OCI-LY1 (cell line): ENCODE measurements around the gene SNTG2.

Source experiments
- H2AFZ ChIP-seq: fragments of 200-600 bp; sonication (generic), shearing (Covaris generic); 2 replicates; pipeline ENCODE4 v1.6.0; 2014; ENCODE audit warnings: antibody characterized with exemption, mild to moderate bottlenecking, low read length
- H3F3A ChIP-seq: fragments of 200-600 bp; sonication (generic), shearing (Covaris generic); 2 replicates; pipeline ENCODE4 v1.6.0; 2014; ENCODE audit warnings: mild to moderate bottlenecking, antibody characterized with exemption, low read length, moderate library complexity; ENCODE audit not compliant: insufficient read depth
- H3K27ac ChIP-seq: fragments of 200-600 bp; sonication (generic); 2 replicates; pipeline ENCODE4 v1.5.1; 2014; ENCODE audit warnings: low read length, mixed run types, mild to moderate bottlenecking, low read depth; ENCODE audit not compliant: poor library complexity, severe bottlenecking
- H3K27me3 ChIP-seq: fragments of 200-600 bp; sonication (generic); 2 replicates; pipeline ENCODE4 v1.6.0; 2014; ENCODE audit warnings: antibody characterized with exemption, mild to moderate bottlenecking, low read length, moderate library complexity; ENCODE audit not compliant: insufficient read depth
- H3K36me3 ChIP-seq: fragments of 200-600 bp; sonication (generic); 2 replicates; pipeline ENCODE4 v1.6.1; 2014; ENCODE audit warnings: mild to moderate bottlenecking, antibody characterized with exemption, low read length, moderate library complexity, mixed read lengths; ENCODE audit not compliant: insufficient read depth
- H3K4me1 ChIP-seq: fragments of 200-600 bp; sonication (generic); 2 replicates; pipeline ENCODE4 v1.5.1; 2014; ENCODE audit warnings: mild to moderate bottlenecking, low read length, moderate library complexity; ENCODE audit not compliant: insufficient read depth, severe bottlenecking
- H3K4me2 ChIP-seq: fragments of 200-600 bp; sonication (generic), shearing (Covaris generic); 2 replicates; pipeline ENCODE4 v1.6.1; 2014; ENCODE audit warnings: low read length
- H3K4me3 ChIP-seq: fragments of 200-600 bp; sonication (generic); 2 replicates; pipeline ENCODE4 v1.5.1; 2014; ENCODE audit warnings: low read length, low read depth, mild to moderate bottlenecking, mixed read lengths; ENCODE audit not compliant: poor library complexity, severe bottlenecking
- H3K79me2 ChIP-seq: fragments of 200-600 bp; shearing (Covaris generic); 2 replicates; pipeline ENCODE4 v1.6.1; 2016; ENCODE audit warnings: mixed run types, low read length, mixed read lengths; ENCODE audit not compliant: insufficient read depth
- H3K9ac ChIP-seq: fragments of 200-600 bp; sonication (generic), shearing (Covaris generic); 2 replicates; pipeline ENCODE4 v1.6.1; 2014; ENCODE audit warnings: mild to moderate bottlenecking, low read length, mixed read lengths
- H3K9me2 ChIP-seq: fragments of 200-600 bp; sonication (generic), shearing (Covaris generic); 2 replicates; pipeline ENCODE4 v1.6.1; 2014; ENCODE audit warnings: low read depth, mild to moderate bottlenecking, low read length, mixed read lengths
- H3K9me3 ChIP-seq: fragments of 200-600 bp; shearing (Covaris generic); 2 replicates; pipeline ENCODE4 v1.6.1; 2014; ENCODE audit warnings: low read length, mixed read lengths
- H4K20me1 ChIP-seq: fragments of 200-600 bp; sonication (generic), shearing (Covaris generic); 2 replicates; pipeline ENCODE4 v1.6.0; 2016; ENCODE audit warnings: mild to moderate bottlenecking, low read length; ENCODE audit not compliant: insufficient read depth
- EZH2 ChIP-seq: fragments of 200-600 bp; sonication (generic), shearing (Covaris generic); IDR thresholded peaks from 2 replicates; pipeline ENCODE4 v1.8.0; 2017; ENCODE audit warnings: borderline replicate concordance, mixed run types, mild to moderate bottlenecking, antibody characterized with exemption, low read length, moderate library complexity, mixed read lengths
- TF ChIP-seq, protein P1 (sequence below): fragments of 200-600 bp; sonication (generic), shearing (Covaris generic); IDR thresholded peaks from 2 replicates; pipeline ENCODE4 v1.5.1; 2017; ENCODE audit warnings: mild to moderate bottlenecking, antibody characterized with exemption, low read length, moderate library complexity, mixed read lengths

The SNTG2 gene

DNA sequence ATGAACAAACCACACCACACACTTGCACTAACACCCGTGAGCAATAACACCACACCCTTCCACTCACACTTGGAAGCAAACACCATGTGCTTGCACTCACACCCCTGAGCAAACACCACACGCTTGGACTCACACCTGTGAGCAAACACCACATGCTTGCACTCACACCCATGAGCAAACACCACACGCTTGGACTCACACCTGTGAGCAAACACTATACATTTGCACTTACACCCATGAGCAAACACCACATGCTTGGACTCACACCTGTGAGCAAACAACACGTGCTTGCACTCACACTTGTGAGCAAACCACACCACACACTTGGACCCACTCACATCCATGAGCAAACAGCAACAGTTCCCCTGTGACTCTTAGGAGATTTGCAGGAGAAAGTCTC lies 24.4 kb downstream of the SNTG2 start:
- Histone ChIP-seq H3K9ac (no peak overlapping the region), H3F3A (no peaks in the 10 kb centered on the region), H3K36me3 (no peaks in the 10 kb centered on the region), H4K20me1 (no peaks in the 10 kb centered on the region), H3K9me2 (no peaks in the 10 kb centered on the region), H3K4me3 (no peak overlapping the region), H3K27me3 (no peaks in the 10 kb centered on the region), H3K4me2 (no peak overlapping the region), H3K4me1 (no peaks in the 10 kb centered on the region), H3K9me3 (no peaks in the 10 kb centered on the region), H3K79me2 (no peaks in the 10 kb centered on the region), H3K27ac (no peak overlapping the region), H2AFZ (no peak overlapping the region)
- no peak for TF ChIP-seq EZH2
- TF ChIP-seq, protein P1, sequence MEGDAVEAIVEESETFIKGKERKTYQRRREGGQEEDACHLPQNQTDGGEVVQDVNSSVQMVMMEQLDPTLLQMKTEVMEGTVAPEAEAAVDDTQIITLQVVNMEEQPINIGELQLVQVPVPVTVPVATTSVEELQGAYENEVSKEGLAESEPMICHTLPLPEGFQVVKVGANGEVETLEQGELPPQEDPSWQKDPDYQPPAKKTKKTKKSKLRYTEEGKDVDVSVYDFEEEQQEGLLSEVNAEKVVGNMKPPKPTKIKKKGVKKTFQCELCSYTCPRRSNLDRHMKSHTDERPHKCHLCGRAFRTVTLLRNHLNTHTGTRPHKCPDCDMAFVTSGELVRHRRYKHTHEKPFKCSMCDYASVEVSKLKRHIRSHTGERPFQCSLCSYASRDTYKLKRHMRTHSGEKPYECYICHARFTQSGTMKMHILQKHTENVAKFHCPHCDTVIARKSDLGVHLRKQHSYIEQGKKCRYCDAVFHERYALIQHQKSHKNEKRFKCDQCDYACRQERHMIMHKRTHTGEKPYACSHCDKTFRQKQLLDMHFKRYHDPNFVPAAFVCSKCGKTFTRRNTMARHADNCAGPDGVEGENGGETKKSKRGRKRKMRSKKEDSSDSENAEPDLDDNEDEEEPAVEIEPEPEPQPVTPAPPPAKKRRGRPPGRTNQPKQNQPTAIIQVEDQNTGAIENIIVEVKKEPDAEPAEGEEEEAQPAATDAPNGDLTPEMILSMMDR = no peak

DNA sequence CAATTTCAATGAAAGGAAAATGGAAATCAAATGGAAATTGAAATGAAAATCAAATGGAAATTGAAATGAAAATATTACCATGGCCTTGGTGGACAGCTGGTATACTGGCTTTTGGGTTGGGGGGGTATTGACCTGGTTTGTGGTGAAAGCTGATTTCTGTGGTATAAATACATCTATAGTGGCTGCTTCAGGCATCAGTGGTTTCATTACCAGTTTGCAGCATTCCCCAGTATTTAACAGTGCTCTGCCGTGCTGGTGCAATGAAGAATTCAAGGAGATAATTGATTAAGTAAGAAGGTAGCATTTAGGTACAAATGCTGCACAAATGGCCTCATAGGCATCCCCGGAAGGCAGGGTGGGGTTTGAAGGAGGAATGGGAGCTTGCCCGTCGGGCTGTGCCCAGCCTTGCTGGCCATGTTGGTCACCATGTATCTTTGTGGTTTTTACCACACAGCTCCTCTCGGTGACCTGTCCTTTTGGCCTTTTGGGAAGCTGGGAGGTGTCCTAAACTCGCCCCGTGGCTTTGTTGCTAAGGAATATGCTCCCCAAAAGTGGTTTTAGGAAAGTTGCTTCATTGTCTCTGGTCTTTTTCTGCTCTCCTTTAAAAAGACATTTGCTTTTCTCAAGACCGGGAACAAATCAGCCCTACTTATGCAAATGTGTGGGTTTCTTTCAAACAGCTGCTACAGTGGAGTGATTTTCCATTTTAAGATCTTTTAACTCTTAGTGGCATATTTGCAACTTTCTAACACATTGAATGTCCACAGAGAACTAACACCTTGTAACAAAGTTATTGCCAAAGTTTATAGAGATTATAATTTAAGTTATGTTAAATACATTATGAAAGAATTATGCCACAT lies 28.6 kb downstream of the SNTG2 start:
- TF ChIP-seq, protein P1 = no peak
- no peak for TF ChIP-seq EZH2
- no peaks in the 10 kb centered on the region for H3K9me3 ChIP-seq
- no peaks in the 10 kb centered on the region for H3F3A ChIP-seq
- H3K4me1 ChIP-seq = no peaks in the 10 kb centered on the region
- H3K27me3 ChIP-seq = 0 out of 2 replicates have a peak, but pooled peaks cover 3% of the 10 kb centered on the region
- H3K4me2 ChIP-seq = no peak overlapping the region
- H3K36me3 ChIP-seq = no peaks in the 10 kb centered on the region
- H3K9ac ChIP-seq = no peak overlapping the region
- no peak overlapping the region for H2AFZ ChIP-seq
- no peaks in the 10 kb centered on the region for H3K79me2 ChIP-seq
- H3K27ac ChIP-seq = no peak overlapping the region
- H4K20me1 ChIP-seq = no peaks in the 10 kb centered on the region
- no peaks in the 10 kb centered on the region for H3K9me2 ChIP-seq
- H3K4me3 ChIP-seq = no peak overlapping the region

DNA sequence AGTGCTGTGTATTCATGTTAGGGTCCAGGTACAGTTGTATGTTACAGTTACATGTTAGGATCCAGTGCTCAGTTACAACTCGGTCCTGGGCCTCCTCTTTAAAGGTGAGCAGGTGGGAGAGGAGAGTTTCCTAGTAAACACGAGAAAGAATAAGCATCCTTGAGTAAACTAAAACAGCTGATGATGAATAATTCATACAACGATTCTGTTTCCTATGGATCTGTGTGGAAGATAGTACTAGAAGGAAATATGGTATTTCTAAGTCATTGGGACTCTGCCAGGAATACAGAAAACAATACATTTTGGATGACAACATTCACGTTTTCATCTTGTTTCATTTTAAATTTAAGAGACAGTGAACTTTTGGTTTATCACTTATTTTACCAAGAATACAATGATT lies 29.5 kb downstream of the SNTG2 start:
- Histone ChIP-seq H3K36me3 (no peaks in the 10 kb centered on the region), H3K4me3 (no peak overlapping the region), H3K4me2 (no peak overlapping the region), H4K20me1 (no peaks in the 10 kb centered on the region), H3F3A (no peaks in the 10 kb centered on the region), H2AFZ (no peak overlapping the region), H3K9me3 (no peaks in the 10 kb centered on the region), H3K27me3 (0 out of 2 replicates have a peak, but pooled peaks cover 3% of the 10 kb centered on the region), H3K4me1 (no peaks in the 10 kb centered on the region), H3K27ac (no peak overlapping the region), H3K9me2 (no peaks in the 10 kb centered on the region), H3K9ac (no peak overlapping the region), H3K79me2 (no peaks in the 10 kb centered on the region)
- TF ChIP-seq EZH2 = no peak
- TF ChIP-seq, protein P1 = no peak
